ENCODE data around the gene TFDP1.
"Not testable (repeated sequence)": the region's sequence is repeated elsewhere in the genome, so short reads cannot be mapped to it uniquely, and the experiment has no call there.

Gene TFDP1

GRCh38 chr13:113620036-113620796, 35.7 kb downstream of the TFDP1 start:
- DNase-seq: no peak

GRCh38 chr13:113621046-113621445, 36.5 kb downstream of the TFDP1 start:
- DNase-seq: no peak

- DNase-seq: not testable (repeated sequence)
These were observed 36.9 kb downstream of the TFDP1 start for GRCh38 chr13:113621498-113621897.

GRCh38 chr13:113621986-113622550, 37.5 kb downstream of the TFDP1 start:
- not testable (repeated sequence) for DNase-seq

GRCh38 chr13:113622791-113623490, 38.4 kb downstream of the TFDP1 start:
- DNase-seq: no peak

- DNase-seq: peak; percentile 33
These were observed 39.1 kb downstream of the TFDP1 start for GRCh38 chr13:113623491-113624234.

- no peak for DNase-seq
These were observed 39.7 kb downstream of the TFDP1 start for GRCh38 chr13:113624235-113624587.

GRCh38 chr13:113624640-113625304, 40.2 kb downstream of the TFDP1 start:
- DNase-seq: not testable (repeated sequence)

GRCh38 chr13:113625965-113626721, 41.6 kb downstream of the TFDP1 start:
- no peak for DNase-seq

GRCh38 chr13:113627136-113627535, 42.6 kb downstream of the TFDP1 start:
- DNase-seq: no peak

GRCh38 chr13:113628291-113629270, 44.0 kb downstream of the TFDP1 start:
- DNase-seq: no peak

- DNase-seq: no peak
These were observed 45.3 kb downstream of the TFDP1 start for GRCh38 chr13:113629866-113630265.

GRCh38 chr13:113630296-113630695, 45.7 kb downstream of the TFDP1 start:
- DNase-seq: no peak

GRCh38 chr13:113630804-113631203, 46.3 kb downstream of the TFDP1 start:
- no peak for DNase-seq

GRCh38 chr13:113631341-113632095, 47.0 kb downstream of the TFDP1 start:
- DNase-seq: no peak

GRCh38 chr13:113632706-113633484, 48.3 kb downstream of the TFDP1 start:
- DNase-seq: no peak

GRCh38 chr13:113633485-113633873, 48.9 kb downstream of the TFDP1 start:
- no peak for DNase-seq

- no peak for DNase-seq
These were observed 49.9 kb downstream of the TFDP1 start for GRCh38 chr13:113634279-113635047.
